Gastroesophageal sphincter (tissue), 4 donors: ENCODE results near the gene SRR. TPM values are rescaled to one million over a fixed set of nuclear protein-coding genes. Genes with fewer than 3 reads are reported as not detected.
"Not testable (repeated sequence)": the region's sequence is repeated elsewhere in the genome, so short reads cannot be mapped to it uniquely, and the experiment has no call there.

Experiments
- ATAC-seq: fragments of 150-250 bp; one replicate; pipeline ENCODE4 v1.9.1; 2016; ENCODE audit warnings: mild to moderate bottlenecking, moderate library complexity
- H3K27ac ChIP-seq, 4 donors: fragments of 200-600 bp; sonication (generic) in 3 of 4; 1 replicate in 3 of 4; 2 replicates in 1 of 4; pipeline ENCODE4 v1.5.1; 2016 to 2019
- H3K27me3 ChIP-seq: fragments of 200-600 bp; sonication (generic); one replicate; pipeline ENCODE4 v1.5.1; 2019
- H3K36me3 ChIP-seq, 2 donors: fragments of 200-600 bp; sonication (generic); one replicate each; pipeline ENCODE4 v1.5.1; 2019; ENCODE audit warnings: control low read depth in 1 of 2
- H3K4me1 ChIP-seq, 3 donors: fragments of 200-600 bp; sonication (generic); 1 replicate in 2 of 3; 2 replicates in 1 of 3; pipeline ENCODE4 v1.5.1; 2016 to 2019; ENCODE audit warnings: control low read depth in 2 of 3
- H3K4me3 ChIP-seq, 2 donors: fragments of 200-600 bp; sonication (generic); one replicate each; pipeline ENCODE4 v1.5.1; 2019; ENCODE audit warnings: mild to moderate bottlenecking in 1 of 2, moderate library complexity in 1 of 2
- H3K9me3 ChIP-seq, 3 donors: fragments of 200-600 bp; sonication (generic); one replicate each; pipeline ENCODE4 v1.5.1; 2017 to 2019; ENCODE audit warnings: control low read depth in 2 of 3
- EP300 ChIP-seq: sonication (generic); formaldehyde crosslinking; IDR thresholded peaks from one replicate; pipeline ENCODE4 v1.6.1; 2017; ENCODE audit warnings: antibody characterized with exemption, mild to moderate bottlenecking
- POLR2A ChIP-seq, 2 donors: fragments of 450-650 bp; IDR thresholded peaks; one replicate each; pipeline ENCODE4 v1.6.1; 2017; ENCODE audit warnings: antibody characterized with exemption in 2 of 2, mild to moderate bottlenecking in 2 of 2, moderate library complexity in 1 of 2
- POLR2AphosphoS5 ChIP-seq: sonication (generic); formaldehyde crosslinking; IDR thresholded peaks from one replicate; pipeline ENCODE4 v1.6.1; 2017; ENCODE audit warnings: antibody characterized with exemption
- WGBS, 2 donors: methylation state at CpG; one replicate each; pipeline ENCODE4 v1.1.5; 2018; ENCODE audit warnings: low coverage in 1 of 2; 5-methylcytosine and 5-hydroxymethylcytosine counted together
- total RNA-seq, 4 donors: library from RNA; depleted of rRNA; stranded (reverse); fragments of >200 nt; gene quantifications; one replicate each; pipeline ENCODE4 v1.1.0, GENCODE V29; 2016
- TF ChIP-seq, protein P1 (sequence below), 4 experiments: fragments of 200-600 bp in 2 of 4; fragments of 450-650 bp in 2 of 4; sonication (generic) in 1 of 4; IDR thresholded peaks; one replicate each; pipeline ENCODE4 v1.5.1; 2017 to 2019; ENCODE audit warnings: antibody characterized with exemption in 4 of 4, mild to moderate bottlenecking in 2 of 4, moderate library complexity in 2 of 4

Gene SRR
- 10 to 100 TPM; 13.7 to 38.8 (median 16.9) TPM for total RNA-seq

- Histone ChIP-seq H3K36me3 (peaks cover 0 to 24% of the 10 kb centered on the region in 2 donors), H3K4me3 (peak within 1 kb of the TSS; percentile 63 to 95), H3K9me3 (no peaks in the 10 kb centered on the region), H3K27me3 (no peaks in the 10 kb centered on the region), H3K27ac (peak within 1 kb of the TSS; percentile 49 to 96 (median 92)), H3K4me1 (peaks cover 0 to 50% (median 8%) of the 10 kb centered on the region in 3 donors)
- 0% methylated on average over 2 of the region's 108 CpGs; no CpG with 5 or more reads in 1 of the 2 donors for WGBS, 2 donors
- peak; percentile 95 for ATAC-seq
- TF ChIP-seq POLR2AphosphoS5 (peak; percentile 65), EP300 (no peak), POLR2A (IDR thresholded peaks at IDR 0.05) (peak; percentile 34 to 57)
- TF ChIP-seq, protein P1, sequence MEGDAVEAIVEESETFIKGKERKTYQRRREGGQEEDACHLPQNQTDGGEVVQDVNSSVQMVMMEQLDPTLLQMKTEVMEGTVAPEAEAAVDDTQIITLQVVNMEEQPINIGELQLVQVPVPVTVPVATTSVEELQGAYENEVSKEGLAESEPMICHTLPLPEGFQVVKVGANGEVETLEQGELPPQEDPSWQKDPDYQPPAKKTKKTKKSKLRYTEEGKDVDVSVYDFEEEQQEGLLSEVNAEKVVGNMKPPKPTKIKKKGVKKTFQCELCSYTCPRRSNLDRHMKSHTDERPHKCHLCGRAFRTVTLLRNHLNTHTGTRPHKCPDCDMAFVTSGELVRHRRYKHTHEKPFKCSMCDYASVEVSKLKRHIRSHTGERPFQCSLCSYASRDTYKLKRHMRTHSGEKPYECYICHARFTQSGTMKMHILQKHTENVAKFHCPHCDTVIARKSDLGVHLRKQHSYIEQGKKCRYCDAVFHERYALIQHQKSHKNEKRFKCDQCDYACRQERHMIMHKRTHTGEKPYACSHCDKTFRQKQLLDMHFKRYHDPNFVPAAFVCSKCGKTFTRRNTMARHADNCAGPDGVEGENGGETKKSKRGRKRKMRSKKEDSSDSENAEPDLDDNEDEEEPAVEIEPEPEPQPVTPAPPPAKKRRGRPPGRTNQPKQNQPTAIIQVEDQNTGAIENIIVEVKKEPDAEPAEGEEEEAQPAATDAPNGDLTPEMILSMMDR (IDR thresholded peaks at IDR 0.05): peak in 1 of 4 experiments; percentile 20
These were observed at the start of gene SRR, which contains the start of gene SMG6 for GRCh38 chr17:2303204-2304188. SRR (plus strand) TSS chr17:2303950; CDS start chr17:2315561, 11,611 bp downstream. SMG6 (minus strand) TSS chr17:2303785; CDS start chr17:2303720, 65 bp downstream.

- Histone ChIP-seq H3K36me3 (peaks cover 0 to 10% of the 10 kb centered on the region in 2 donors), H3K27ac (peak overlapping the region in 2 of 4 donors; percentile 57 to 74), H3K4me1 (peaks cover 4 to 40% (median 14%) of the 10 kb centered on the region in 3 donors)
- H3K4me3 ChIP-seq, ATAC-seq, H3K9me3 ChIP-seq, H3K27me3 ChIP-seq: not testable (repeated sequence)
- WGBS, 2 donors: 90 to 95% methylated on average over 3 to 8 of the region's 8 CpGs
These were observed 44.9 kb upstream of the SRR start for GRCh38 chr17:2258830-2259229.

GRCh38 chr17:2259769-2260536 is 43.8 kb upstream of the SRR start:
- TF ChIP-seq POLR2A (IDR thresholded peaks at IDR 0.05): no peak
- TF ChIP-seq, protein P1 (IDR thresholded peaks at IDR 0.05): no peak
- TF ChIP-seq POLR2AphosphoS5: no peak
- no peak for TF ChIP-seq EP300
- peak; percentile 41 for ATAC-seq
- Histone ChIP-seq H3K4me1 (peaks cover 11 to 45% (median 18%) of the 10 kb centered on the region in 3 donors), H3K27me3 (no peaks in the 10 kb centered on the region), H3K36me3 (peaks cover 0 to 10% of the 10 kb centered on the region in 2 donors), H3K4me3 (no peak overlapping the region), H3K9me3 (no peaks in the 10 kb centered on the region), H3K27ac (peak overlapping the region; percentile 54 to 74 (median 57))
- WGBS, 2 donors: 58 to 78% methylated on average over 6 to 7 of the region's 8 CpGs

DNA sequence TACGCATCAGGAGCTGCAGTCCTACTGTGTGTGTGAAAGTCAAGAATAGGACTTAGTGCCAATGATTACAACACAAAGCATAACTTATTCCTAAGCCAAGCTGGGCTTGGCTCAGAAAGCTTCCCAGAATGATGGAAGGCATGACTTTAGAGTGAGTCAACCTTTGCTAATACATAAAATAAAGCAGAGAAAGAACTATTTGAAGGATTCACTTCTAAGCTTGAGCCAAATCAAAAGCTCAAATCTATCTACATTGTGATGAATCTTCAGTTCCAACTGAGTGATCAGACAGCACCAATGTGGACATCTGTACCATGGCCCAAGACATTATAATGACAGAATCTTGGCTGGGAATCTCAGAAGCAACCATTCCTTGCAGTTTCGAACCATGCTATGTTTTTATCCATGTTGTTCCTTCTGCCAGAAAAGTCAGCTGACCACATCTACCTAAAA is 41.6 kb upstream of the SRR start:
- WGBS, 2 donors: 34 to 37% methylated on average over 2 of the region's 2 CpGs
- TF ChIP-seq POLR2AphosphoS5 (peak; percentile 76), EP300 (no peak)
- no peaks in the 10 kb centered on the region for H3K27me3 ChIP-seq
- ATAC-seq: peak; percentile 79
- H3K36me3 ChIP-seq: peaks cover 0 to 21% of the 10 kb centered on the region in 2 donors
- H3K9me3 ChIP-seq: no peaks in the 10 kb centered on the region
- peaks cover 11 to 67% (median 24%) of the 10 kb centered on the region in 3 donors for H3K4me1 ChIP-seq
- H3K4me3 ChIP-seq: no peak overlapping the region
- peak overlapping the region; percentile 48 to 74 (median 64) for H3K27ac ChIP-seq

- TF ChIP-seq POLR2AphosphoS5 (no peak), EP300 (no peak), POLR2A (IDR thresholded peaks at IDR 0.05) (no peak)
- TF ChIP-seq, protein P1 (IDR thresholded peaks at IDR 0.05): no peak
- WGBS, 2 donors: 35 to 42% methylated on average over 8 of the region's 8 CpGs
- ATAC-seq: no peak
These were observed 40.3 kb upstream of the SRR start for GRCh38 chr17:2263183-2264066.

More at GRCh38 chr17:2263183-2264066, 40.3 kb upstream of the SRR start:
- H3K27ac ChIP-seq: peak overlapping the region; percentile 57 to 74 (median 60)
- no peak overlapping the region for H3K4me3 ChIP-seq
- H3K36me3 ChIP-seq: peaks cover 0 to 18% of the 10 kb centered on the region in 2 donors
- H3K27me3 ChIP-seq: no peaks in the 10 kb centered on the region
- H3K4me1 ChIP-seq: peaks cover 11 to 67% (median 24%) of the 10 kb centered on the region in 3 donors
- H3K9me3 ChIP-seq: no peaks in the 10 kb centered on the region
